Posterior vena cava (tissue), 2 donors: ENCODE measurements around the gene SLAMF8. TPM values are rescaled to one million over a fixed set of nuclear protein-coding genes. Genes with fewer than 3 reads are reported as not detected.

Experiments
- DNase-seq: peaks from one replicate; pipeline ENCODE4 v3.0.0-alpha.2; 2020; ENCODE audit warnings: low spot score
- intact Hi-C, 2 donors: fragments of 100-400 bp; cut with DNase I; formaldehyde crosslinking; loops; one replicate each; pipeline versions ENCODE4 v1.14.1 to v1.14.2; 2022 to 2023
- long read RNA-seq, 2 donors: library from polyadenylated mRNA; unstranded; transcript quantifications; one replicate each; pipeline ENCODE4 v2.0.0, GENCODE V29; 2020 to 2021
- total RNA-seq, 2 donors: library from RNA; stranded (reverse); fragmentation: NEBNext Ultra II Directional; extraction: Animal tissue kit (Norgen Biotek cat#: 25700); gene quantifications; one replicate each; pipeline ENCODE4 v1.2.1, GENCODE V29; 2021
- donor health status: DM: yes; HTN: yes; CAD: no.
- donor health status: DM: yes; HTN: yes; CAD: no.

Gene SLAMF8
- 10 to 100 TPM in 1 of 2 donors, 1 to 10 TPM in 1; 4.8 to 10.5 TPM for total RNA-seq
- long read RNA-seq, donor 1, partial matches to known transcripts, result 0 of 1 reads
- long read RNA-seq, donor 1, other reads (novel, unspliced or antisense), result 1 of 1 reads
- long read RNA-seq, donor 2, transcript SLAMF8-201 (5 exons, 2,996 nt), result major isoform, 5 of 7 reads
- long read RNA-seq, donor 2, partial matches to known transcripts, result 1 of 7 reads
- long read RNA-seq, donor 2, other reads (novel, unspliced or antisense), result 1 of 7 reads

DNA sequence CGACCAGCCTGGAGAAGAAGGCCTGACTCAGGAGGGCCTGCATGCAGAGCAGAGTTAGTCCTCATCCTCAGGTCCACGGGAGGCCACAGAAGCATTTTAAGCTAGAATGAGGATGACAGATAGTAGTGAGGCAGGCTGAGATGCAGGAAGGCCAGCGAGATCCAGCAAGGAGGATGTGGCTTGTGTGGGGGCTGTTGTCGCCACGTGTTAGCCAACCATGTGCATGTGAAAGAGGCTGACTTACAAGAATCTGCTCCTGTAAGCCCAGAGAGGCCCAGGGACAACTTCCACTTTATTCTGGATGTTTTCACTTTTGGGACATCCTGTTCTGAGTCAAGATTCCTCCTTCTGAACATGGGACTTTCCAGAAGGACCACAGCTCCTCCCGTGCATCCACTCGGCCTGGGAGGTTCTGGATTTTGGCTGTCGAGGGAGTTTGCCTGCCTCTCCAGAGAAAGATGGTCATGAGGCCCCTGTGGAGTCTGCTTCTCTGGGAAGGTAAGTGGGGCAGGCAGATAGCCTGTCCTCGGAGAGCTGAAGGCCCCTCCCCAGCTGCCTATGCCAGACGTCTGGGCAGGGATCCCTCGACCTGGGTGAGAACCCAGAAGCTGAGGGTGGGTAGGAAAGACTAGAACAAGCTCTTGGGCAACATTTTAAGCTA, at the start of gene SLAMF8:
Gene SLAMF8 (plus strand): TSS at position 433 of the 661 bp plus-strand sequence. CDS start 26 bp downstream, at position 459.
- intact Hi-C loops, result loop anchor here in 1 of 2 donors (1.0 kb wide), 1 partner anchor 22 kb away; no protein-coding TSS in a partner anchor
- DNase-seq, result no peak

DNA sequence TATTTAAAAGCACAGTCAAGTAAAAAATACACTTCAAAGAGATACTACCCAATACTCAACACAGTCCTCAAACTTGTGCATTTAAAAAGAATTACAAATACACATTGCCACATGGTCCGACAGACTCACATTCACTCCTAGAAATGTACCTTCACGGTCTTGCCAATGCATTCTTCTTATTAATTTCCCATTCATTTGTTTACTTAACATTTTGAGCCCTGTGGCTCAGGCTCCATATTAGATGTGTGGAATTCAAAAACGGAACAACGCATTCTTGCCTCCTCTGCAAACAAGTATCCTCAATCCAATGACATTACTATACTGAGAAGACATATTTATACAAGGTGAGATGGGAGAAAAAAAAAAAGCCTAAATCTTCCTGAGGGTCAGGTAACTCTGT, 48.4 kb upstream of the SLAMF8 start:
- DNase-seq, result no peak
- intact Hi-C loops, result no loop called here

DNA sequence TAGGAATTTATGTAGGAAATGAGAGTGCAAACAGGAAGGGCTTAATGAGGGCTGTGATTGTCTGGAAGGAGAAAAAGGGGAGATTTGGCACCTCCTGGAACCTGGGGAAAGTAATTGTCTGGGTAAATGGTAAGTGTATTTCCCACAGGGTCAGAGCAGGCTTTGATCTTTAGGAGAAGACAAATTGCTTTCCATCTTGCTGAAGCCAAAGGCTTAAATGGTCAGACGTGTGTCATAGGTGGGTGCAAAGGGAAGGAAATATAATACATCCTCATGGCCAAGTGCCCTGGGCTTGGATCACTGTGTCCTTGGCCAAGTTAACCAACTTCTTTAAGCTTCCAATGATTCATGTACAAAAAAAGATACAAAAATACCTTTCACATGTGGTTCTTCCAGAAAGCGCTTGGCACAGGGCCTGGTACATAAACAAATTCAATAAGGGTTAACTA, 47.2 kb upstream of the SLAMF8 start:
- intact Hi-C loops, result no loop called here
- peak; percentile 83 for DNase-seq

DNA sequence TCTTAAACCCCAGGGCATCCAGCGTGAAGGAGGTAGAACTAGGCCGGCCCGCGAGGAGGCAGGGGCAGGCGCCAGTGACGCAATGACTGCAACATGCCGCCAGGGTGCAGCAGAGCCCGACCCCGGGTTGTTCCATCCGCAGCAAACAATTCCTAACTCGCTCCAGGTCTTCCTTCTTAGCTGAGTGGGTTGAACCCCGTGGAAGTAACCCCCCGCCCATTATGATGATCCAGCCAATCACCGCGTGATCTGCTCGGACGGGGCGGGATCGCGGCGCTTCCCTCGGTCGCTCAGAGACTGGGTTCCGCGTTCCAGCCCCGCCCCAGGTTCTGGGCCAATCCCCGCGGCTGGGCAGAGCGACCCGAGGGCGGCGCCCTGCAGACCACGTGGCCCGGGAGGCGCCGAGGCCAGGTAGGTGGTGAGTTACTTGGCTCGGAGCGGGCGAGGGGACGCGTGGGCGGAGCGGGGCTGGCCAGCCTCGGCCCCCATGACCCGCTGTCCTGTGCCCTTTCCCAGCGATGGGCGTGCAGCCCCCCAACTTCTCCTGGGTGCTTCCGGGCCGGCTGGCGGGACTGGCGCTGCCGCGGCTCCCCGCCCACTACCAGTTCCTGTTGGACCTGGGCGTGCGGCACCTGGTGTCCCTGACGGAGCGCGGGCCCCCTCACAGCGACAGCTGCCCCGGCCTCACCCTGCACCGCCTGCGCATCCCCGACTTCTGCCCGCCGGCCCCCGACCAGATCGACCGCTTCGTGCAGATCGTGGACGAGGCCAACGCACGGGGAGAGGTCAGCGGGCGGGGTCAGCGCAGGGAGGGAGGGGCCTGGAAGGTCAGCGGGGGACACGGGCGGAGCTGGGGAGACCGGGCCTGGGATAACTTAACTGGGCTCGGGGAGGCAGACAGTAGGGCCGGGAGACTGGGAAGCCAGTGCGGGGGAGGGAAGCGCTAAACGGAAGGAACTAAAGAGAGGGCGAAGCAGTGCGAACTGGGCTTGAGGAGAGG, 45.8 kb upstream of the SLAMF8 start, which contains the start of gene DUSP23:
Gene DUSP23 (plus strand): TSS at position 380 of the 1,000 bp plus-strand sequence. CDS start 139 bp downstream, at position 519.
- DNase-seq, result peak; percentile 99
- intact Hi-C loops, result no loop called here

DNA sequence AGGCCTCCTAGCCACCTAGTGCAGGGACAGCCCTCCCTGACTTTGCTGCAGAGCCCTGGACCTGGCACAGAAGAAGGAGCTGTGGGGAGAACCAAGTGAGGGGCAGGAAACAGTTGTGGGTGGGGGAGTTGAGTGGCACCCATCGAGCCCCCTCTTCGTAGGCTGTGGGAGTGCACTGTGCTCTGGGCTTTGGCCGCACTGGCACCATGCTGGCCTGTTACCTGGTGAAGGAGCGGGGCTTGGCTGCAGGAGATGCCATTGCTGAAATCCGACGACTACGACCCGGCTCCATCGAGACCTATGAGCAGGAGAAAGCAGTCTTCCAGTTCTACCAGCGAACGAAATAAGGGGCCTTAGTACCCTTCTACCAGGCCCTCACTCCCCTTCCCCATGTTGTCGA, 44.7 kb upstream of the SLAMF8 start:
- DNase-seq, result no peak
- intact Hi-C loops, result no loop called here

DNA sequence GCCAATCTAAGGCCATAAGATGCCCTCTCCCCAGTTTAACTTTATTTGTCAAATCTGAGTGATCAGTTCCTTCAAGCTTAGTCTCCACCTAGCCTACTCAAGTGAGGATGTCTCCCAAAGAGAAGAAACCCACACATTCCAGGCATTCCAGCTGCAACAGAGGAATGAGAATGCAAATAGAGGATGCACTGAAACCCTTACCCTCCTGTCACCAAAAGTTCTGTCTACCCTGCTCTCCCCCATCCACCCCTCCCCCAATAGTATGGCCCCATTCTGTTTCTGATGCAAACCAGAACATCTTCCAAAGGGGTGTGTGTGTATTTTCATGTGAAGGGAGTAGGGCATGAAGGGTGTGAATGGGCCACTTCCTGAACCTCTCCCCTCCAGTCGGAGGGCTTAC, 42.9 kb upstream of the SLAMF8 start:
- no peak for DNase-seq
- intact Hi-C loops, result no loop called here

DNA sequence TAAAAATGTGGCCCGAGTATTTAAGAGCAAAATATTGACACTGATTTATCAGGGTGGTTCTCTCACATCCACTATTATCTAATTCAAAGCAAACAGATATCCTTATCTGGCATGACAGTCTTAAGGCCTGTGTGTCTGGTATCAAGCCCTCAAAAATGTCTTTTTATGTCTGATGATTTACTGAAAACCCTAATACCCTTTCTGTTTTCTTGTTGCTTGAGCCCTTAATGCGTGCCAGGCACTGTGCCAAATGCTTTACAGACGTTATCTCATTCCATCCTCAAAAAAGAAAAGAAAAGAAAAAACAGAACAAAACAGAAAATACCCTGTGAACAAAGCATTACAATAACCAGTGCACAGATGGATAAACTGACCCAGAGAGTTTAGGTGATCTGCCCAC, 40.2 kb upstream of the SLAMF8 start:
- intact Hi-C loops, result no loop called here
- no peak for DNase-seq

DNA sequence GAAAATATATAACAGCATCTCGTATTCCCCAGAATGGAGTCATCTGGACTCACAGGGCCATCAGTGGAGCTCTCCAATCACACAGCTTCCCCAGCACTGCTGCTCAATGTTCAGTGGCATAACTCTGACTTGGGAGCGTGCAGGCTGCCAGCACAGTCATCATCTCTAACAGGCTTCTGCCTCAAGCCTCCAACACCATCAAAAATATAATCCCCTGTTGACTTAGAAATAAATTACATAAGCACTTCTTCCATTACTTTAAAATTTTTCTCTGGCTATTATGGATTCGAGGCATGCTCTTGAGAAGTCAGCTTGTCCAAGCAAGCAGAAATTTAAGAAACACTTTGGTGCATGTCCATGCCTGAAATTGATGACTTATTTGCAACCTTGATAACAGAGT, 39.7 kb upstream of the SLAMF8 start:
- intact Hi-C loops, result no loop called here

DNA sequence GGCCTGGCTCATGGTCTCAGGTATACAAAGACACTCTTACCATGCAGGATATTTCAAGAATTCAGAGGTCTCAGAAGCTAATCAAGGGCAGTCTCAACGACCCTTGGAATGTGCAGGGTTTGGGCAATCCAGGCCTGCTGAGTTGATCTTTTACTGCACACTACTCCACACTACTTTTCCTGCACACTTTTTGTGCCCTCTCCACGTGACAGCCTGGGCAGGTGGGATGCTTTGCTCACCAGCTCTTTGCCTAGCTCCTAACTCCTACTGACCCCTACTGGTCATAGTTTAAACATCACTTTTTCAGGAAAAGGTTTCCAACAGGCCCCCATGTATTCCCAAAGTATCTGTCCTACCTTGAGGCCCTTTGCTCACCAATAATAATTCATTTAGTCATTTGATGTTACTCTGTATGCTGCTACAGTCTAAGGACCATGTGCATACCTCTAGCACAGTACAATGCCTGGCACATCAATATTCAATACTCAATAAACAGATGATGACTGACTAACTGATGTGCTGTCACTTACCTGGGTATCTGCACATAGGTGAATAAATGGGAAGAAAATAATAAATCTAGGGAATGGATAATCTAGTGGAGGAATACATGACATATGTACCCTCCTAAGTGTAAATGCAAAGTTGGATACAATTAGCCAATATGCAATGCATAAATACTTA, 36.3 kb upstream of the SLAMF8 start:
- DNase-seq, result no peak
- intact Hi-C loops, result loop anchor here (10.0 kb wide), 2 partner anchors 94 to 214 kb away; no protein-coding TSS in a partner anchor

More for the DNA sequence above, 39.7 kb upstream of the SLAMF8 start:
- no peak for DNase-seq

DNA sequence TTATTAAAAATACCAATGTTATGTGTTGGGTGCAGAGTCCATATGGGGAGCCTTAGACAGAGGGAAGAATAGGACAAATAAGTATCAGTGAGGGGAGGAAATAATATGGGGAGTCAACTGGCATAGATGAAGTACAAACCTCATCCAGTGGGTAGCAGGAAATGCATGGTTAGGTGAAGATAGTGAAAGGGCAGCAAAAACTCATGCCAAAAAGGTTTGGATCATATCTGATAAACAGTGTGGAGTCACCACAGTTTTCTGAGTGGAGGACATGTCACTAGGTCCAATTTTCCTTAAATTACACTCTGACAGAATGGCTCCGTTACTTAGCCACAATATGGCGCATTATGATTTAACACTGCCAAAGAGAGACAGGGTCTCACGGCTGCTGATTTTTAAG, 35.6 kb upstream of the SLAMF8 start:
- intact Hi-C loops, result loop anchor here (10.0 kb wide), 2 partner anchors 94 to 214 kb away; no protein-coding TSS in a partner anchor
- DNase-seq, result no peak

DNA sequence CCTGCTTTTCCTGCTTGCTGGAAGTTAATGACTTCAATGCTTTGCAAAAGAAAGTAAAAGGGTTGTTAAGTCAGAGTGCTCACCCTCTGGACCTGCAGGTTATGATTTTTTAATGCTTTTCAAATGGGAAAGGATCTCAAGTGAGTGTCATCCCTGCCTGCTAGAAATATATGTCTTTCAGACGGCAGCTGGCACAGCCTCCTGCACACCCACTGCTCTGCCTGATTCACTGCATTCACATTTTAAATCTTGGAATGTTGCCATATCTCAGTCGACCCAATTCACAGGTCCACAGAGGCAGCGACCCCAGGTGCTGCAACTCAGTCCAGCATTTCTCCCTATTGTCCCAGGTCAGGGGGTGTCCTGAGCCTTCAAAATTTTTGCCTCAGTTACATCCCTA, 35.2 kb upstream of the SLAMF8 start:
- intact Hi-C loops, result loop anchor here (10.0 kb wide), 2 partner anchors 93 to 213 kb away; no protein-coding TSS in a partner anchor
- DNase-seq, result no peak

DNA sequence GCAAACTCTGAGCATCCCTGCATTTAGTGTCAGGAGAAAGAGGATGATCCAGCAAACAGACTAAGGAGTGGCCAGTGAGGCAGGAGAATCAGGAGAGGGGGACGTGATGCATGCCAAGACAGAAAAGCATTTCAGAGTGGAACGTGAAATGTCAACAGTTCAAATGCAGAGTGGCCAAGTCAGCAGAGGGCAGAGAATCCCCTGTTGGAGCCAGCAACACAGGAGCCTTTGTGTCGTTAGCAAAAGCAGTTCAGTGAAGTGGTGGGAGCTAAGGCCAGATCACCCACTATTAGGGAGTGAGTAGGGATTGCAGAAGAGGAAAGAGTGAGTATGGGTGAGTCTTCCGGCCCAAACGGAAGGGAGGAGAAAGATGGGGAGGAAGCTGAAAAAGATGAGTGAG, 31.1 kb upstream of the SLAMF8 start:
- intact Hi-C loops, result loop anchor here (5.0 to 10.0 kb wide), 3 partner anchors 89 to 209 kb away; no protein-coding TSS in a partner anchor

DNA sequence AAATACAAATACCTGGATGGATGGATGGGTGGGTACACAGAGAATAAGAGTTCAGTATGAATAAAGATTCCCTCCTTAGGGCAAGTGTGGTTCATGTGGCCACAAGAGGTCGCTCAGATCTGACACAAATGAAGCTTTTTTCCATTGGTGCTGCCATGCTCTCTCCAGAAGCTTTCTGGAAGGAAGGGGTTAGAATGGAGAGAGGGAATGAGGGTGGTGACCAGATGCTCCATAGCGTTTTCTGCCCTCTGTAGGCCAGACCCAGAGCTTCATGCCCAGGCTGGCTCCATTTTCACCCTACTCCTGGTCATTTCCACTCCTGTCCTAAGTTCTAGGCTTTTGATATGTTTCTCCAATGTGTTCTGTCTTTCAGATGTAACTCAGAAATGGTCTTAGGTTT, 27.8 kb upstream of the SLAMF8 start:
- intact Hi-C loops, result loop anchor here (5.0 to 10.0 kb wide), 3 partner anchors 86 to 206 kb away; no protein-coding TSS in a partner anchor
- DNase-seq, result no peak

More for the DNA sequence above, 31.1 kb upstream of the SLAMF8 start:
- DNase-seq, result no peak

DNA sequence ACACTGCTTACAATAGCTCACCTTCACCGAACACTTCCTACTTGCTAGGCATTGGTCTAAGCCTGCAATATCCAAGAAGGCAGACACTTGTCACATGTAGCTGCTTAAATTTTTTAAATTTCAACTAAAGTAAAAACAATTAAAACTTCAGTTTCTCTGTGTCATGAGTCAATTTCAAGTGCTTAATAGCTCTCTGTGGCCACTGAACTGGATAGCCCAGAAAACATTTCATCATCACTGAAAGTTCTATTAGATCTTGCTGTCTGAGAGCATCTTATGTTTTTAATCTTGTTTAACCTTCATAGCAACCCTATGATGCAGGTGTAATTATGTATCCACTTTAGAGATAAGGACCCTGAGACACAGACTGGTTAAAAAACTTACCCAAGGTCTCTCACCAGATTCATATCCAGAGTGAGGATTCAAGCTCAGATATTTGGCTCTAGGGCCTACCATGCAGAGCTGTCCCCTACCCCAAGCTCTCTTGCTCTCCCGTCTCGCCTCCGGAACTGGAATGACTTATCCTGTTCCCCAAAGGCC, 27.2 kb upstream of the SLAMF8 start:
- intact Hi-C loops, result loop anchor here (5.0 to 10.0 kb wide), 3 partner anchors 85 to 205 kb away; no protein-coding TSS in a partner anchor

DNA sequence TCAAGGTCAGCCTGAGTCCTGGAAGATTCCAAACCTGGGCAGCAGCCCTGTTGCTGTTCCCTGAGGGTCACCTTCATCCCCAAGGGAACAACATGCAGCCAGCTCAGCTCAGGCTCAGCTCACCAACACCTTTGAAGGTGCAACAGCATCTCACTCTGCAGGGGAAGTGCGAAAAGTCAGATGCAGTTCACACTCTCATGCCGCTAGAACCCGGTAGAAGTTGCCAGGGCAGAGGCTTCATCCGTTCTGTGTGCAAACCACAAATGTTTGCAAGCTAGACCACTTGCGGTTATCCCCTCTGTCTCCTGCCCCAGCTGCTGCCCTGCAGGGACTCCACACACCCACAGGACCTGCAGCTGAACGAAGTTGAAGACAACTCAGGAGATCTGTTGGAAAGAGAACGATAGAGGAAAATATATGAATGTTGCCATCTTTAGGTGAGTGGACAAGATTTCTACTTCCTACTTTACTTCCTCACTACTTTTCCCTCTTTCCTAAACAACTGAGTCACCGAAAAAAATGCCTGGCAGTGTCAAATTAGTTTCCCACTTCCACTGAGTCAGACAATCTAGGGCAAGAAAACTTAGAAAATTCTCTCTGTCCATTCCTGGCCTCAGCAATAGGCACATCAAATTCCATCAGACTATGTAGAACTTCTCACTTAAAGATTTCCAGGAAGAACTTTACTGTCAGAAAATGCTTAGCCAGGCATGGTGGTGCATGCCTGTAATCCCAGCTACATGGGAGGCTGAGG, 26.3 kb upstream of the SLAMF8 start:
- intact Hi-C loops, result no loop called here
- DNase-seq, result no peak

More for the DNA sequence above, 27.2 kb upstream of the SLAMF8 start:
- no peak for DNase-seq

DNA sequence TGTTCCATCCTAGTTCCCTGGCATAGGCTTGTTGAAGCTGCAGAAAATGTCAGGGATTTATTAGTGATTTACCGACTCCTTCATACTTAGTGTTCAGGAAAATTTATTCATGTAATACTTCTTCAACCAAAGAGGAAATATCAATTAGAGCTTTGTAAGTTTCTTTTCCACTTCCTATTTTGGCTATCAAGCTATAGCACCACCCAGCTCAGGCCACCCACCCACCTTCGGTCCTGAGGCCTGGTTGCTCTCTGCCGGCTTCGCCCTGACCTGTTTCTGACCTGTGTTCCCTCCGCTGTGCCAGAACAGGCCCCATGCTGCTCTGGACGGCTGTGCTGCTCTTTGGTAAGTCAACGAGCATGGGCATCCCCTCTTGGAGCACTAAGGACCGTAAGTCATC, 24.6 kb upstream of the SLAMF8 start, which contains the start of gene FCRL6:
Gene FCRL6 (plus strand): TSS at position 250 of the 400 bp plus-strand sequence. CDS start 65 bp downstream, at position 315.
- no peak for DNase-seq
- intact Hi-C loops, result no loop called here

DNA sequence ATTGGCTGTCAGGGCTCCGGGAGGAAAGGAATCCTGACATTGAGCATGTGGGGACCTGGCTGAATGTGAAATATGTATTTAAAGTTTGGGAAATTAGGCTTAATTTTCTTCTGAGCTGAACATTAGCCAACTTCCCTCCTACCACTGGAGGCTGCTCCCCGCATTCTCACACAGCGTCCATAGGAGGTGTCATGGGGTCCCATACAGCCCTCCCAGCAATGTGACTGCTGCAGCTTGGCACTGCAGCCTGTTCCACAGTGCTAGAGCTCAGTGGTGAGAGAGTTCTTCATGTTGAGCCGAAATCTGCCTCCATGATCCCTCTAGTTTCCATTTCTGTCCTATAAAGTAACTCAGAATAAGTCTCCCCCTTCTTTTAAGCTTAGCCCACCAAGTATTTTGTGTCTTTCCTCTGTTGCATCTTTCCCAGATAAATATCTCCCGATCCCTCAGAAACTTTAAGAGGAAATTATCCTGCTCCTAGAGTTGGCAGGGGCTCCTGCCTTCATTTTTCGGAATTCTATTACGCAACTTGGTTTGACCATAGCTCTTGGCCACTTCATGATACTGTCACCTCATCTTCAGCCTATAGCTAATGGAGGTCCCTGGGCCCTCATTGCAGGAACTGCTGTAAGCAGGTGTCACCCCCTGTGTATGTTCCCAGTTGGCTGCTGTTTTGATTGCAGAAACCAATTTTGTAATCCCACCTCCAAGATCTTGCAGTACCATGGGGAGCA, 22.6 kb upstream of the SLAMF8 start:
- intact Hi-C loops, result loop anchor here in 1 of 2 donors (1.0 kb wide), 1 partner anchor 22 kb away; the partner anchor contains the start of gene SLAMF8
- no peak for DNase-seq
